Mesothelial cell of epicardium (in vitro differentiated cells): ENCODE data around the gene DCHS1. TPM values are rescaled to one million over a fixed set of nuclear protein-coding genes. Genes with fewer than 3 reads are reported as not detected.
A peak's percentile ranks its signal among the peaks of the same experiment; 100 is the strongest.

Source experiments
- DNase-seq, 2 experiments: peaks; one replicate each; pipeline ENCODE4 v3.0.0; 2021; ENCODE audit warnings: low spot score in 2 of 2; ENCODE audit not compliant: unreplicated experiment in 2 of 2
- H3K27ac Mint-ChIP-seq: 2 replicates; pipeline ENCODE4 v1.8.0; 2021; ENCODE audit warnings: mixed read lengths
- H3K27me3 Mint-ChIP-seq: 2 replicates; pipeline ENCODE4 v1.8.0; 2021; ENCODE audit warnings: low read depth, mixed read lengths
- H3K36me3 Mint-ChIP-seq: 2 replicates; pipeline ENCODE4 v1.8.0; 2021; ENCODE audit warnings: mixed read lengths
- H3K4me1 Mint-ChIP-seq: 2 replicates; pipeline ENCODE4 v1.8.0; 2021; ENCODE audit warnings: mixed read lengths
- H3K4me3 Mint-ChIP-seq: 2 replicates; pipeline ENCODE4 v1.8.0; 2021; ENCODE audit warnings: mild to moderate bottlenecking, moderate library complexity, mixed read lengths
- H3K9me3 Mint-ChIP-seq: 2 replicates; pipeline ENCODE4 v1.8.0; 2021; ENCODE audit warnings: mixed read lengths
- total RNA-seq: library from RNA; stranded (reverse); gene quantifications from 3 replicates; pipeline ENCODE4 v1.2.1, GENCODE V29; 2021
- TF ChIP-seq, protein P1 (sequence below): fragments of 200-600 bp; sonication (generic); IDR thresholded peaks from one replicate; pipeline ENCODE4 v1.5.0; 2021; ENCODE audit warnings: antibody characterized with exemption; ENCODE audit not compliant: unreplicated experiment

The DCHS1 gene
- total RNA-seq, 1 donor from 2014 or later = 81.2 TPM

DNA sequence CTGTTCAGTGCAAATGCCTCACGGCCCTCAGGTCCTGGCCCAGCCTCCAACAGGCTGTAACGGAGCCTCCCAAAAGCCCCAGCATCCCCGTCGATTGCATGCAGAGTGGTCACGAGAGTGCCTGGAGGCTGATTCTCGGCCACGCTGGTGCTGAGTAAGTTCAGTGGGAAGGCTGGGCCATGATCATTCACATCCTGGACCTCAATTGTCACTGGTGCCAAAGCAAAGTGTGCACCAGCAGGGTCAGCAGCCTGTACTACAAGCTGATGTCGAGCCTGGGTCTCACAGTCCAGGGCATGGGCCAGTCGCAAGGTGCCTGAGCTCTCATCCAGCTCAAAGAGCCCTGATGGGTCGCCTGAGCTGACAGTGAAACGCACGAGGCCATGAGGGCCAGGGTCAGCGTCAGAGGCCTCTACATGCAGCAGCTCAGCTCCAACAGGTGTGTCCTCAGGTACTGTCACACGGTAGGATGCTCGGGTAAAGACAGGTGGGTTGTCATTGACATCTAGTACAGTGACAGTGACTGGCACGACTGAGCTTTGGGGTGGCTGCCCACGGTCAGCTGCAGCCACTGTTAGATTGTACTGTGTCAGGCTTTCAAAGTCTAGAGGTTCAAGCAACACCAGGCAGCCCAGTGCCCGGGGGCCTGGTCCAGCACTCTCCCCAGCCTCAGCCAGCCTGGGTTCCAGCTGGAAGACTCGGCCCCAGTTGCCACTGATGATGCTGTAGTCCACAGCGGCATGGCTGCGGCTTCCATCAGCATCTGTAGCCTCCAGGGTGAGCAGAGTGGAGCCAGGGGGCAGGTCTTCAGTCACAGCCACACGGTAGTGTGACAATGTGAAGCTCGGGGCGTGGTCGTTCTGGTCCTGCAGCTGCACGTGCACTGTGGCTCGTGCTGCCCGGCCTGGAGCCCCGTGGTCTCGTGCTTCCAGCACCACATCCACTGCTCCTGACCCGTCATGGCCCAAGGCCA, 31.9 kb downstream of the DCHS1 start:
- H3K36me3 Mint-ChIP-seq = peaks cover 14% of the 10 kb centered on the region
- peaks cover 5% of the 10 kb centered on the region for H3K27me3 Mint-ChIP-seq
- H3K4me1 Mint-ChIP-seq = no peaks in the 10 kb centered on the region
- no peak for DNase-seq
- H3K4me3 Mint-ChIP-seq = no peak overlapping the region
- no peaks in the 10 kb centered on the region for H3K9me3 Mint-ChIP-seq
- TF ChIP-seq, protein P1, sequence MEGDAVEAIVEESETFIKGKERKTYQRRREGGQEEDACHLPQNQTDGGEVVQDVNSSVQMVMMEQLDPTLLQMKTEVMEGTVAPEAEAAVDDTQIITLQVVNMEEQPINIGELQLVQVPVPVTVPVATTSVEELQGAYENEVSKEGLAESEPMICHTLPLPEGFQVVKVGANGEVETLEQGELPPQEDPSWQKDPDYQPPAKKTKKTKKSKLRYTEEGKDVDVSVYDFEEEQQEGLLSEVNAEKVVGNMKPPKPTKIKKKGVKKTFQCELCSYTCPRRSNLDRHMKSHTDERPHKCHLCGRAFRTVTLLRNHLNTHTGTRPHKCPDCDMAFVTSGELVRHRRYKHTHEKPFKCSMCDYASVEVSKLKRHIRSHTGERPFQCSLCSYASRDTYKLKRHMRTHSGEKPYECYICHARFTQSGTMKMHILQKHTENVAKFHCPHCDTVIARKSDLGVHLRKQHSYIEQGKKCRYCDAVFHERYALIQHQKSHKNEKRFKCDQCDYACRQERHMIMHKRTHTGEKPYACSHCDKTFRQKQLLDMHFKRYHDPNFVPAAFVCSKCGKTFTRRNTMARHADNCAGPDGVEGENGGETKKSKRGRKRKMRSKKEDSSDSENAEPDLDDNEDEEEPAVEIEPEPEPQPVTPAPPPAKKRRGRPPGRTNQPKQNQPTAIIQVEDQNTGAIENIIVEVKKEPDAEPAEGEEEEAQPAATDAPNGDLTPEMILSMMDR = no peak
- H3K27ac Mint-ChIP-seq = no peak overlapping the region

DNA sequence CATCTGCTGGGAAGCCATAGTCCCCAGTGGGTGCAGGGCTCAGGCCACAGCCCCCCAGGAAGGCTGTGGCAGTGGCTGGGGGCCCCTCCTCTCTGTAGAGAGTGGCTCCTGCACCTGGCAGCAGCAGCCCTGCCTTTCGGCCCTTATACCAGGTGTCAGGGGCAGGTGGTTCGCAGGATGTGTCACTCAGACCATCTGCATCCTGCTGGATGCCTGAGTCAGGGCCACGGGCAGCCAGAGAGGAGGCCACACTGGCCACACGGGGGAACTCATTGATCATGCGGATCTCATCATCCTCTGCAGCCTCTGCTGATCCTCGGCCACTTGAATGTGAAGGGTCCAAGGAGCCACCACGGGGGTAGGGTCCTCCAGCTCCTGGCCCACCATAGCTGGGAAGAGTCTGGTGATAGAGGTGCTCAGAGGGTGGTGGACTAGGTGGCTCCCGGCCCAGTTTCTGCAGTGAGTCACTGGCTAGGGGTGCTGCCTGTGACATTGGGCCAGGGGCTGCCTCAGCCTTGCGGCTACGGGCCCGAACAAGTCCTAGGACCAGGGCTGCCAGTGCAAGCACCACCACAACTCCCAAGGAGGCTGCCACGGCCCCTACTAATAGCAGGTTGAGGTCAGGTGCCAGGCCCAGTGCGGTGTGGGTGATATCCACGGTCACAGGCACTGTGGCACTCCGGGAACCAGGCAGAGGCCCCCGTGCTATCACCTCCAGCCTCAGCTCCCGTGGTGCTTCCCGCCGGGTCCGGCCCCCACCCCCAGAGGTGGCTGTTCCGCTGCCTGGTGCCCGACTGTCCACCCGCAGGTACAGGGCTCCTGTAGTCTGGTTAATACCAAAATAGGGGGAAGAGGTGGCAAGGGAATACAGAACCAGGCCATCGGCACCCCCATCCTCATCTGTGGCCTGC, 33.1 kb downstream of the DCHS1 start:
- DNase-seq = no peak
- H3K9me3 Mint-ChIP-seq = no peaks in the 10 kb centered on the region
- no peaks in the 10 kb centered on the region for H3K27me3 Mint-ChIP-seq
- no peak overlapping the region for H3K4me3 Mint-ChIP-seq
- H3K36me3 Mint-ChIP-seq = peaks cover 14% of the 10 kb centered on the region
- TF ChIP-seq, protein P1 = no peak
- H3K27ac Mint-ChIP-seq = no peak overlapping the region
- no peaks in the 10 kb centered on the region for H3K4me1 Mint-ChIP-seq

DNA sequence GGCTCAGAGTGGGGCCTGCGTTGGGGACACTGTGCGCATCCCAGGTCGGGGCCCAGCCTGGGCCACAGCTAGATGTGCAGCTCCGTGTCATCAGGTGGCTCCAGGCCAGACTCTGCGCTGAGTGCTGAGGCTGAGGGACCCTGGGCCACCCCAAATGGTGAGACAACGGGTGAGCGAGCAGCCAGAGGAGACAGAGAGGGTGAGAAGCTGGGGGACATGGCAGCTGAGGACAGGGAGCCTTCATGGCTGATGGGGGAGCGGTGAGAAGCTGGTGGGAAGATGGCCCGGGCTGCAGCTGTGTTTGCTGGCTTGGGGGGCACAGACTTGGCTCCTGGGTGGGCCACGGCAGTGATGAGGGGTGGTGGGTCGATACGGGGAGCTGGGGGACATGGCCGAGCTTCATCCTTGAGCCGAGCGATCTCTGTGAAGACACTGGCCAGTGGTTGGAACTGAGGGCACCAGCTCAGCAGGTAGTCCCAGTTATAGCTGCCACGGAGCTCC, 33.8 kb downstream of the DCHS1 start:
- Mint-ChIP-seq H3K4me1 (no peaks in the 10 kb centered on the region), H3K27me3 (no peaks in the 10 kb centered on the region), H3K27ac (no peak overlapping the region), H3K36me3 (peaks cover 14% of the 10 kb centered on the region), H3K4me3 (no peak overlapping the region), H3K9me3 (no peaks in the 10 kb centered on the region)
- no peak for DNase-seq
- TF ChIP-seq, protein P1 = no peak

DNA sequence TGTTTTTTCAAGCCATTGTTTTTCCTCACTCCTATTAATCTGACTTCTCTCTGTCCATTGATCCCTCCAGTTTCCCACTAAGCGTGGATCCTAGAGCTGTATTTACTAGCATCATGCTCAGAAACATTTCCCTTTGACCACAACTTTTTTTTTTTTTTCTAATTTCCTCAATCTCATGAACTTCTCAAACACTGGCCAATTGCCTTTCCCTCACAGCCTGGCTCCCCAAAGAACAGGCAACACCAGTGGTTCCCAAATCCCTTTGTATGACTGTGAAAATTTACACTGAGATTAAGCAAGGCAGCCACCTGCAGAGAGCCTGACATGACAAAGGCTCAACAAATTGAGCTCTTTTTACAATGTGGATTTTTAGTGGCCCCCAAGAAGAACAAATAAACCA, 35.0 kb downstream of the DCHS1 start:
- no peak overlapping the region for H3K4me3 Mint-ChIP-seq
- TF ChIP-seq, protein P1 = no peak
- no peak overlapping the region for H3K27ac Mint-ChIP-seq
- no peaks in the 10 kb centered on the region for H3K9me3 Mint-ChIP-seq
- peaks cover 11% of the 10 kb centered on the region for H3K36me3 Mint-ChIP-seq
- no peak for DNase-seq
- no peaks in the 10 kb centered on the region for H3K27me3 Mint-ChIP-seq
- H3K4me1 Mint-ChIP-seq = no peaks in the 10 kb centered on the region

DNA sequence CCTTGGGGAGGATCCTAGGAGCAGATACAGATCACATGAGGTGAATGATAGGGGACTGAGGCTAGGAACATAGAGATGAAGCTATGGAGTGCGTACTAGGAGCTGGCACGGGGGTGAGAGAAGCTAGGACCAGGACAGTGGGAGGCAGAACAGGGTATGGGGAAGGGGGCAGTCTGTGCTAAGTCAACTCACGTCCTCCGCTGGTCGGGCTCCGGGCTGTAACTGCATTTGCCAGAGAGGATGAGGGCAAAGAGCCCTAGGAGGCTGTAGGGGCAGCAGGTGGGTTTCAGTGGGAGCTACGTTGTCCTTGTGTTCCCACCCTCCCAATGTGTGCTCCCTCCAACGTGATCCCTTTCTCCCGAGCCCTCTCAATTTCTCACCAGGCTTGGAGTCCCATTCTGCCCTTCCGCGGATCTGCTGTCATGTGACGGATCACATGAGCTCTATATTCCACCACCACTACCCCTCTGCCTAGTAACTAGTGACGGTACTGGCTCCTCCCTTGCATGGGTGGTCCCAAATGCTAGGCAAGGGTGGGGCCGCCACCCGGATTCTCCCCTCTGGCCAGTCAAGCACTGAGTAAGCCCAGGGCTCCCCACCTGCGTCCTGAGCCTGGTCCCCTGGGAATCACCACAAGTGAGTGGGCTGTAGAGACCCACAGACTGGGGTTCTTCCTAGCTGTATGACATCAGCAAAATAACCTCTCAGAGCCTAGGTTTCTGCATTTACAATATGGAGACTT, 36.4 kb downstream of the DCHS1 start, which contains the start of gene TPP1:
Gene TPP1 (minus strand): TSS at position 419 of the 742 bp plus-strand sequence. CDS start 22 bp downstream, at position 397.
- Mint-ChIP-seq H3K4me1 (no peaks in the 10 kb centered on the region), H3K27ac (no peak within 1 kb of the TSS), H3K9me3 (no peaks in the 10 kb centered on the region), H3K4me3 (no peak within 1 kb of the TSS), H3K27me3 (no peaks in the 10 kb centered on the region), H3K36me3 (peaks cover 5% of the 10 kb centered on the region)
- TF ChIP-seq, protein P1 = no peak
- DNase-seq = peak; percentile 76 to 88
